Ramos (cell line): Measurements from ENCODE around the gene IPP.
"Not testable (repeated sequence)": the region's sequence is repeated elsewhere in the genome, so short reads cannot be mapped to it uniquely, and the experiment has no call there.

Experiments
- in situ Hi-C: fragments of 300-500 bp; cut with MboI; formaldehyde crosslinking; loops from one replicate; pipeline ENCODE4 v1.14.3; 2022; ENCODE audit warnings: low sequenced_read_pairs; ENCODE audit not compliant: unreplicated experiment

Gene IPP

DNA sequence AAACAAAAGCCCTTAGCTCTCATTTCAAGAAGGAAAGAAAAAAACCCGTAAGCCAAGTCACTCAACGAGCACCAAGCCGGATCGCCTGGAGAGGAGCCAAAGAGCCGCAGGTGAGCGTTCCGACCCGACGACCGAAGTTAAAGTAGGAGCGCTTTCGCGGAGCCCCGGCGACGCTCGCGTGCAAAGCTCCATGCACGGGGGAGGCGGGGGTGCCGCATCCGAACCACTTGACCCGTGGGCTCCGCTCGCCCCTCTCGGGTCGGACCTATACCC is 64.5 kb downstream of the IPP start:
- in situ Hi-C loops: no loop called here

DNA sequence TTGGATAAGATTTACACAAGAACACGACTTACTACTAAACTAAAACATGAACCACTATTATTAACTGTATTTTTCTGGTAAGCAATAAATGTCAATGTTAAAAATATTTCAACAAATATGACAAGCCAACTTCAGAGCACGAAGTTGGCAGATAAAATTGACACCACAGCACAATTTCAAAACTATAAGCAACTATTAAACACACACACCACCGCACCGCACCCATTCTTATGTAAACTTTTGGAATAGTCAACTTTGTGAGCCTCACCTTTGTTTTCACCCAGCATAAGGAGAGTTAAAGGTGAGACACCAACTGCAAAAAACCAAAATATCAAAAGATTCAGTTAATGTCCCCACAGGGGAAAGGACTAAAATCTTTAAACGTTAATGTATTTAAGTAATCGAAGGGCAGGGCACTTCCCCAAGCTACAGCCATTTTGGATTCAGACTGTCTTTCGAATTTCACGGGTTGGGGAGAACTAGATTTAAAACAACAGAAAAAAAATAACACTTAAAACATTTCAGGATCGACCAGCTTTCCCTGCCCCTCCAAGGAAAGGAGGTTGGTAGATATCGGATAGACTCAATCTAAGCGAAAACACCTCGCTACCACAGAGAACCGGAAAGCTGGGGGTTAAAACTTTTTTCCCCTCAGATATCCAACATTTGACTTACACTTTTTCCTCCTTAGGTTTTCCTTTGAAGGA is 65.0 kb downstream of the IPP start:
- in situ Hi-C loops: no loop called here

DNA sequence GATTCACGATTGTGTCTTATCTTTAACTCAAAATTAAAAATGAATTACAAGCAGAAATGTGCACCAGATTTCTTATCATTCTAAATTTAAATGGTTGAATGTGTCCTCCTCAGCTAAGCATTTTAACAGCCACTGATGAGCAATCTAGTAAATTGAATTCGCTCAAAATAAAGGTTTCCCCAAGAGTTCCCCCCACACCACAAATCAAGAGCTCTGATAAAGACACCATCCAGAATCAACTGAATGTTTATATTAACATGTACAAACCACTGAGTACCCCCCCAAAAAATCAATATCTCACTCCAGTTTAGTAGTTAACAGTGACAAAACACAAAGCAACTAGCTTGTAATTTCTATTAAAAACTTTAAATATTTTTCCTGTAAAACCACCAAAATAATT is 66.1 kb downstream of the IPP start:
- in situ Hi-C loops: no loop called here

GRCh38 chr1:45682942-45683341 is 67.5 kb downstream of the IPP start:
- in situ Hi-C loops: no loop called here

DNA sequence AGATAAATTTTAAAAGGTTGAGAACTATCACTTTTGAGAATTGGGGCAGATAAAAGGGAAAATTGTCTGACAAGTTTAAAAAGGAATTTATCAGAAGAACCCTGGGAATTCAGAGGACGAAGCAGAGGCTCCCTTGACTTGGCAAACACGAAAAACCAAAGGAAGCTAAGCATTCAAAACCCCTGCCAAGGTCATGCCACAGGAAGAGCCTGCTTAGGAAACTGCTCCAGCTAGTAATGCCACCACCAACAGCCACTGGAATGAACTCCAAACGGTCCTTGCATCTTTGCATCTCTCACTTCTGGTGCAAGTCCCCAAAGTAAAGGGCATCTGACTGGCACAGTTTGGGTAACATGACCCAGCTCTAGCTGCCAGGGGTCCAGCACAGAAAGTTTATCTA is 71.3 kb downstream of the IPP start:
- in situ Hi-C loops: no loop called here

DNA sequence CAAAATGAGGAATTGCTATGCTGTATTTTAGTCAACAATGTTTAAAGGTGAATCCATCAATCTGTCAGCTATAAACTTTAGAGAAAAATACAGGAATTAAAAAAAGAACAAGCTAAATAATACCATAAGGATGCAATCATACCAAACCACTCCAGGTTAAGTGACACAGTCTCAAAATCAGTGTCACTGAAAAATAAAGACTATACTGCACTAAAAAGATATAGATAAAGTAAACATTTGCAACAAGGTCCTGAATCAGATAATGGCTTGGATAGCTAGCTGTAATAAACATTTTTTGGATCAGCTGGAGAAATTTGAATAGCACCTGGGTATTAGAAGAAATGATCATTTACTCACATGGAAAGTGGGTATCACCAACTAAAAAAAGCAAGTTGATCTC is 72.0 kb downstream of the IPP start:
- in situ Hi-C loops: no loop called here

GRCh38 chr1:45677751-45678245 is 72.7 kb downstream of the IPP start:
- in situ Hi-C loops: no loop called here

- in situ Hi-C loops: not testable (repeated sequence)
Observed at GRCh38 chr1:45676553-45676952, 73.9 kb downstream of the IPP start.

- in situ Hi-C loops: no loop called here
Observed at GRCh38 chr1:45674478-45674877, 76.0 kb downstream of the IPP start.

- in situ Hi-C loops: no loop called here
Observed at GRCh38 chr1:45673956-45674355, 76.5 kb downstream of the IPP start.

DNA sequence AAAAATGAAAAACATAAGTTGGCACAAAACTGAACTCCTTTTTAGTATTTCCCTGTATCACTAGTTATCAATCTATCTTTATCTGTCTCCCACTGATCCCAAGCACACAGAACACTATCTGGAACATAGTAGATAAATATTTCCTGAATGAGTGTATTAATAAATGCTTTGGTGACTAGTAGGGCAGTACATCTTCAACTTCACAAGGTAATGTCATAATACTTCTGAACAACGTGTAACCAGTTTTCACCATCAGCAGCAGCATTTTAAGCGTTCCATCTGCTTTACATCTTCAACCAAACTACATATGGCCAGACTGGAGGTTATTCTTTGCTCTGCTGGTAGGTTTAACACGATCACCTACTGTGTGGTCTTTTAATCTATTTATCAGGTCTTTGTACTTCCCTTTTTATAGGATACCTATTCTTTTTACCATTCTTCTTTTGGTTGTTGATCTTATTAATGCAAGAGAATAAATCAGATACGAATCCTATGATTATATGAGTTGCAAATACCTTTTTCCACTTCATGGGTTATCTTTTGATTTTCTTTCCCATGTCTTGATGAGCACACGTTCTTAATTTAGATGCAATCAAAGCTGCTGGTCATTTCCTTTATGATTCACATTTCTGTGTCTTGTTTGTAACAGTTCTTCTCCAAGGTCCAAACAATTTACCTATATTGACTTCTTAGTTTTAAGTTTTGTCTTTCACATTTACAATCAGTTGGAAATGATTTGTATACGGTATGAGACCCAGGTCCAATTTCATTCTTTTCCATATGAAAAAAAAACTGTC is 80.4 kb downstream of the IPP start:
- in situ Hi-C loops: no loop called here

DNA sequence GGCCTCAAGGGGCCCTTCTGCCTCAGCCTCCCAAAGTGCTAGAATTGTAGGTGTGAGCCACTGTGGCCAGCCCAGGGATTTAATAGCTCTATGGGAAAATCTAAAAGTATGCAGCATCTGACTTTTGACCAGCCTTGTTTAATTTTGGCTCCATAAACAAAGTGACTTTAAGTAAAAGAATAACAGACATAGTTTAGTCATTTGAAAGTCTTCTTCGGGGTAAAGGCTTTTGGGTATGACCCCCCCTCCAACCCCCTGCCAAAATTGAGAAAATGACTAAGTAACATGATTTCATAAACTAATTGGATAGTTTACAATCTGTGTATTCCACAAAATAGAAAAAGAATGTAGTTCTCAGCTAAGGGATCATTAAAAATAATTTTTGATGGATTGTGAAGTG is 81.1 kb downstream of the IPP start:
- in situ Hi-C loops: no loop called here

DNA sequence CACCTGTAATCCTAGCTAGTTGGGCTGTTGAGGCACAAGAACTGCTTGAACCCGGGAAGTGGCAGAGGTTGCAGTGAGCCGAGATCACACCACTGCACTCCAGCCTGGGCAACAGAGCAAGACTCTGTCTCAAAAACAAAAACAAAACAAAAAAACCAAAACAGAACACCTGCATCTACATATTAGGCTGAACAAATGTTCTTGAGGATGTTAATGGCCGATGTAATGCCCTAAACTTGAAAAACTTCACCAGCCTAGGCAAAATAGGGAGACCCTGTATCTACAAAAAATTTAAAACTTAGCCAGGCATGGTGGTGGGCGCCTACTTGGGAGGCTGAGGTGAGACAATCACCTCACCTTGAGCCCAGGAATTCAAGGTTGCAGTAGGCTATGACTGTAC is 81.9 kb downstream of the IPP start:
- in situ Hi-C loops: no loop called here

DNA sequence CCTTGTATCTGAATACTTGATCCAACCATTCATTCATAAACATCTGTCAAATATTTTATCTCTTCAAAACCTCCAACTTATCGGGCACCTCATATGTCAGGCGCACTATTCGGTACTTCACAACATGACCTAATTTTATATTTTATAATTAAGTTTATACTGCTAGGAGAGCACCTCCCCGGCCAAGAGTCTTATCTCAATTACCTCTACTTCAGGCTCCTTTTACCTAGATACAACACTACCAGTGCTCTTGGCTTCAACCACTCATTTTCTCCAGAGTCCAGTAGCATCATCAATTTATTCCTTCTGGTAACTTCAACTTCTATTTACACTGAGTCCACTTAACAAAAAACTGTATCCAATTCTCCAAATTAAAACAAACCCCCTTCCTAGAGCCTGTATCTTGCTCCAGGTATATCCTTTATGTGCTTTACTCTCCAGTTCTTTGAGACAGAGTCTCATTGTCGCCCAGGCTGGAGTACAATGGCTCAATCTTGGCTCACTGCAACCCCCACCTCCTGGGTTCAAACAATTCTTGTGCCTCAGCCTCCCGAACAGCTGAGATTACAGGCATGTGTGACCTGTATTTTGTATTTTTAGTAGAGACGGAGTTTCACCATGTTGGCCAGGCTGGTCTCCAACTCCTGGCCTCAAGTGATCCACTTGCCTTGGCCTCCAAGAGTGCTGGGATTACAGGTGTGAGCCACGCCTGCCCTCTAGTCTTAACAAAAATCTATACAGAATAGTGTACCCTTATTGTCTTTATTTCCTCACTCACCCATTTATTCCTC is 82.9 kb downstream of the IPP start:
- in situ Hi-C loops: no loop called here

DNA sequence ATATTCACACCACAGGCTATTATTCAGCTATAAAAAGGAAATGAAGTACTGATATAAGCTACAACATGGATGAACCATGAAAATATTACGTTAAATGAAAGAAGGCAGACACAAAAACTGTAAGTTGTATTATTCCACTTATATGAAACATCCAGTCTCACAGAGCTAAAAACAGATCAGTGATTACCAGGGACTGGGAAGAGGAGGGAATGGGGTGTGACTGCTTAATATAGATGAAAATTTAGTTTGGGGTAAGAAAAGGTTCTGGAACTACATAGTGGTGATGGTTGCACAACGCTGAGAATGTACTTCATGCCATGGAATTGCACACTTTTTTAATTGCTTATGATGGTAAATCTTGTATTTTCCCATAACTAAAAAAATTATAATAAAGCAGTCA is 83.6 kb downstream of the IPP start:
- in situ Hi-C loops: no loop called here

DNA sequence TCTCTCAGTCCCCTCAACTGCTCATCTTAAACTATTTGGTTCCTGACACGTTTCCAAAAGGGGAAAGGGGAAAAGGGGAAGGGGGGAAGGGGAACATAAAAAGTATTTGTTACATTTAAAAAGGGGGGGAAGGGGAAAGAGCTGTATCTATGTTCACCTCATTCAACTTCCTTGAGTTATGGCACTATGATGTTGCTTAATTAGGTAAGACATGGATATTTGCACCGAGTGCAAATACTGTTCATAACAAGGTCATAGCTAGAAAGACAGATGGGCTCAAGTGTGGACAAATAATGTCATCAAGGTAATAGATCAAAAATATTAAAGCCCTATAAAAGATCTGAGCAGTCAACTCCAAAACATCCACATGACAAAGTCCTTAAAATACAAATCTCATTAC is 90.1 kb downstream of the IPP start:
- in situ Hi-C loops: no loop called here

- in situ Hi-C loops: no loop called here
Observed at GRCh38 chr1:45659222-45659621, 91.2 kb downstream of the IPP start.

DNA sequence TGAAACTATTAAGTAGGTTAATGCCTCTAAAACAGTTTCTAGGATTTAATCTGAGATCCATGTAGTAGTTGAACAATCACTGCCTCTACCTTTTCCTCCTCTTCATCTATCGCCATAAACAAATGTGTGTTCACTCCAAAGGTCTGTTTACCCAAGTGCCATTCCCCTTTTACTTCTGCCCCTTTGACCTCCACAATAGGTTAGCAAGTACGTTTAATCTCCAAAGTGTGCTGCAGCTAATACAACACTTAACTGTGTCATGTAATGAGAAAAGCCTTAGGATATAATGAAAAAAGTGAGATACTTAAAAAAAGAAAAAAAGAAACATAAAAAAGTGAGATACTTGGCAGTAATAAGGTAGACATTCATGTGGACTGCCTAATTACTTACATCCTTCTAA is 92.3 kb downstream of the IPP start:
- in situ Hi-C loops: no loop called here

DNA sequence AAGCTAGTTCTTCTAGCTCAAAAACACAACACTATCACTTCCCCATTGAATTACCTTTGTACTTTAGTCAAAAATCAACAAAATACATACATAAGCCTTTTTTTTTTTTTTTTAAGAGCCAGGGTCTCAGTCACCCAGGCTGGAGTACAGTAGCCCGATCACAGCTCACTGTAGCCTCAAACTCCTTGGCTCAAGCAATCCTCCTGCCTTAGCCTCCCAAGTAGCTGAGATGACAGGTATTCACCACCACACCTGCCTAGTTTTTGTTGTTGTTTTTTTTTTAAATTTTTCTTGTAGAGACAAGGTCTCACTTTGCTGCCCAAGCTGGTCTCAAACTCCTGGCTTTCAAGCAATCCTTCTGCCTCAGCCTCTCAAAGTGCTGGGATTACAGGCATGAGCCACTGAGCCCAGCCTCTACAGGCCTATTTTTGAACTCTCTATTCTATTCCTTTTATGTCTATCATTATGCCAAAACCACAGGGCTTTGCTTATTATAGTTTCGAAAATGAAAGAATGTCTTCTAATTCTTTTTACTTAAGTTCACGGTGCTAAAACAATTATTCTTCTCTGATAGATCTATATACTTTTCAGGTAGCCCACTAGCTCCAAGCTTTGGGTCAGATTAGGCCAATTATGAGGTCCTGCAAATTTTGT is 93.8 kb downstream of the IPP start:
- in situ Hi-C loops: no loop called here

GRCh38 chr1:45654540-45655280 is 95.7 kb downstream of the IPP start:
- in situ Hi-C loops: no loop called here
